Liver (tissue), 9 donors: ENCODE measurements around the gene PACSIN3. TPM values are rescaled to one million over a fixed set of nuclear protein-coding genes. Genes with fewer than 3 reads are reported as not detected.

Source experiments
- DNase-seq: peaks from one replicate; pipeline ENCODE4 v3.0.0-alpha.2; 2017; ENCODE audit warnings: low spot score
- H3K27ac ChIP-seq, 2 donors: one replicate each; pipeline ENCODE4 v1.7.0; 2013; ENCODE audit warnings: inconsistent platforms in 2 of 2, low read length in 2 of 2, control low read depth in 1 of 2, low read depth in 1 of 2, mild to moderate bottlenecking in 1 of 2
- H3K27me3 ChIP-seq, 4 donors: one replicate each; pipeline versions ENCODE4 v1.6.1 to v1.7.0; 2013; ENCODE audit warnings: low read length in 3 of 4, inconsistent platforms in 1 of 4, mild to moderate bottlenecking in 1 of 4, moderate library complexity in 1 of 4; ENCODE audit not compliant: control insufficient read depth in 4 of 4, insufficient read depth in 4 of 4
- H3K36me3 ChIP-seq, 4 donors: one replicate each; pipeline versions ENCODE4 v1.6.1 to v1.7.0; 2013; ENCODE audit warnings: low read length in 3 of 4, mild to moderate bottlenecking in 3 of 4, low read depth in 1 of 4, moderate library complexity in 1 of 4; ENCODE audit not compliant: control insufficient read depth in 4 of 4, insufficient read depth in 3 of 4
- H3K4me1 ChIP-seq, 4 donors: one replicate each; pipeline versions ENCODE4 v1.6.1 to v1.7.0; 2013; ENCODE audit warnings: low read length in 3 of 4, mild to moderate bottlenecking in 3 of 4, moderate library complexity in 1 of 4; ENCODE audit not compliant: control insufficient read depth in 4 of 4, insufficient read depth in 4 of 4
- H3K4me3 ChIP-seq, 3 donors: one replicate each; pipeline versions ENCODE4 v1.6.1 to v1.7.0; 2013; ENCODE audit warnings: low read length in 3 of 3, control low read depth in 1 of 3, low read depth in 1 of 3, mild to moderate bottlenecking in 1 of 3
- H3K9ac ChIP-seq, 2 donors: one replicate each; pipeline ENCODE4 v1.7.0; 2013; ENCODE audit warnings: low read length in 2 of 2, mild to moderate bottlenecking in 2 of 2, moderate library complexity in 2 of 2, control low read depth in 1 of 2, low read depth in 1 of 2
- H3K9me3 ChIP-seq, 4 donors: one replicate each; pipeline versions ENCODE4 v1.6.1 to v1.7.0; 2013; ENCODE audit warnings: low read length in 3 of 4; ENCODE audit not compliant: control insufficient read depth in 4 of 4
- ATF3 ChIP-seq: IDR thresholded peaks from 2 replicates; pipeline ENCODE4 v1.6.1; 2016; ENCODE audit warnings: antibody characterized with exemption
- EGR1 ChIP-seq, 2 donors: IDR thresholded peaks; 2 replicates each; pipeline ENCODE4 v1.6.1; 2016 to 2018; ENCODE audit warnings: antibody characterized with exemption in 2 of 2, low read depth in 2 of 2
- FOXA1 ChIP-seq: IDR thresholded peaks from 2 replicates; pipeline ENCODE4 v1.6.1; 2016; ENCODE audit warnings: antibody characterized with exemption
- FOXA2 ChIP-seq: IDR thresholded peaks from 2 replicates; pipeline ENCODE4 v1.6.1; 2016; ENCODE audit warnings: antibody characterized with exemption
- GABPA ChIP-seq, 2 donors: IDR thresholded peaks in 1 of 2; conservative IDR thresholded peaks in 1 of 2; 2 replicates each; pipeline ENCODE4 v1.6.1; 2016; ENCODE audit warnings: antibody characterized with exemption in 2 of 2, mild to moderate bottlenecking in 1 of 2, moderate library complexity in 1 of 2
- HNF4A ChIP-seq, 2 donors: conservative IDR thresholded peaks; 2 replicates each; pipeline ENCODE4 v1.6.1; 2016; ENCODE audit warnings: antibody characterized with exemption in 2 of 2, mild to moderate bottlenecking in 2 of 2
- HNF4G ChIP-seq: IDR thresholded peaks from 2 replicates; pipeline ENCODE4 v1.6.1; 2016; ENCODE audit warnings: antibody characterized with exemption
- JUND ChIP-seq, 2 donors: IDR thresholded peaks; 2 replicates each; pipeline ENCODE4 v1.6.1; 2016; ENCODE audit warnings: antibody characterized with exemption in 2 of 2
- NR2F2 ChIP-seq: IDR thresholded peaks from 2 replicates; pipeline ENCODE4 v1.6.1; 2016; ENCODE audit warnings: antibody characterized with exemption
- RAD21 ChIP-seq, 2 donors: IDR thresholded peaks; 2 replicates each; pipeline ENCODE4 v1.6.1; 2016; ENCODE audit warnings: antibody characterized with exemption in 2 of 2, mild to moderate bottlenecking in 2 of 2
- RXRA ChIP-seq, 2 donors: IDR thresholded peaks; 2 replicates each; pipeline ENCODE4 v1.6.1; 2017 to 2018; ENCODE audit warnings: antibody characterized with exemption in 2 of 2, mild to moderate bottlenecking in 1 of 2
- SP1 ChIP-seq: IDR thresholded peaks from 2 replicates; pipeline ENCODE4 v1.6.1; 2018; ENCODE audit warnings: antibody characterized with exemption, mild to moderate bottlenecking
- TAF1 ChIP-seq: conservative IDR thresholded peaks from 2 replicates; pipeline ENCODE4 v1.6.1; 2016; ENCODE audit warnings: antibody characterized with exemption, mild to moderate bottlenecking
- YY1 ChIP-seq: IDR thresholded peaks from 2 replicates; pipeline ENCODE4 v1.6.1; 2016; ENCODE audit warnings: antibody characterized with exemption, mild to moderate bottlenecking
- ZBTB33 ChIP-seq: IDR thresholded peaks from 2 replicates; pipeline ENCODE4 v1.6.1; 2016; ENCODE audit warnings: antibody characterized with exemption
- WGBS: extraction: QIAGEN DNeasy Blood & Tissue Kit; methylation state at CpG from one replicate; pipeline ENCODE4 v1.1.7; 2013; 5-methylcytosine and 5-hydroxymethylcytosine counted together
- polyA plus RNA-seq, 2 donors: library from polyadenylated mRNA; stranded (reverse) in 1 of 2; unstranded in 1 of 2; fragments of 200-250 nt in 1 of 2; fragments of >200 nt in 1 of 2; fragmentation: Nextera tagmentation in 1 of 2; extraction: Ambion mirVana in 1 of 2; gene quantifications; one replicate each; pipeline versions ENCODE4 v1.2.1 to v1.2.3, GENCODE V29; 2013 to 2015
- total RNA-seq, 2 donors: library from RNA; depleted of rRNA; stranded (reverse); fragments of >200 nt; gene quantifications; one replicate each; pipeline ENCODE4 v1.2.3, GENCODE V29; 2014
- TF ChIP-seq, protein P1 (sequence below): fragments of 150-350 bp; IDR thresholded peaks from 2 replicates; pipeline ENCODE4 v1.5.1; 2017; ENCODE audit warnings: improper control_type of control experiment, low read depth, low read length; ENCODE audit not compliant: missing input control
- TF ChIP-seq, protein P2 (sequence below): IDR thresholded peaks from 2 replicates; pipeline ENCODE4 v1.6.1; 2016; ENCODE audit warnings: antibody characterized with exemption
- TF ChIP-seq, protein P3 (sequence below): IDR thresholded peaks from 2 replicates; pipeline ENCODE4 v1.6.1; 2016; ENCODE audit warnings: antibody characterized with exemption, mild to moderate bottlenecking
- donor health status: healthy.
- donor health status: healthy.
- donor health status: healthy.
- donor health status: healthy.
- donor health status: healthy.

The PACSIN3 gene
- total and polyA plus RNA-seq, 4 donors = 12.1 to 23.3 (median 19.7) TPM

DNA sequence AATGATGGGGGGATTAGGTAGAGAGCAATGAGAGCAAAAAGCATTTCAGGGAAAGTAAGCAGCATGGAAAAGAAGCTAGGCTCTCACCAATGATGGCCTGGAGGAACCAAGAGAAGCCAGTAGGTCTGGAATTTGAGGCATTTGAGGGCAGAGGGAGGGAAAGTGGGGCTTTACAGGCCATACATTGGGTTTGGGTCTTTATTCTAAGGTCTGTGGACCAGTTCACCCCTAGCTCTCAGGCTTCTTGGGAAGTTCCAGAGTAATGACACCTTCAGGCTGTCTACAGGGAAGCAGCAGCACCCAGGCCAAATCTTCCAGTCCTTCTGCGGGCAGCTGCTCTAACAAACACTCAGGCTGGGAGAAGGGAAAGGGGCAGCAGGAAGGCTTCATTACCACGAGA is 39.0 kb downstream of the PACSIN3 start:
- no peak for DNase-seq
- Histone ChIP-seq H3K27me3 (no peaks in the 10 kb centered on the region), H3K27ac (no peak overlapping the region), H3K36me3 (no peaks in the 10 kb centered on the region), H3K9ac (no peak overlapping the region), H3K9me3 (no peaks in the 10 kb centered on the region), H3K4me3 (no peak overlapping the region), H3K4me1 (no peaks in the 10 kb centered on the region)
- TF ChIP-seq ATF3 (no peak), GABPA (IDR thresholded peaks at IDR 0.05 in 1 of 2, conservative IDR thresholded peaks at IDR 0.05 in 1 of 2) (no peak), NR2F2 (no peak), RXRA (IDR thresholded peaks at IDR 0.05) (no peak), RAD21 (IDR thresholded peaks at IDR 0.05) (no peak), HNF4G (no peak), SP1 (no peak), FOXA1 (no peak), ZBTB33 (no peak), FOXA2 (no peak), TAF1 (no peak), JUND (IDR thresholded peaks at IDR 0.05) (no peak), EGR1 (IDR thresholded peaks at IDR 0.05; ENCODE audit: low read depth in 2 of 2) (no peak), HNF4A (conservative IDR thresholded peaks at IDR 0.05) (no peak), YY1 (no peak)
- TF ChIP-seq, protein P1, sequence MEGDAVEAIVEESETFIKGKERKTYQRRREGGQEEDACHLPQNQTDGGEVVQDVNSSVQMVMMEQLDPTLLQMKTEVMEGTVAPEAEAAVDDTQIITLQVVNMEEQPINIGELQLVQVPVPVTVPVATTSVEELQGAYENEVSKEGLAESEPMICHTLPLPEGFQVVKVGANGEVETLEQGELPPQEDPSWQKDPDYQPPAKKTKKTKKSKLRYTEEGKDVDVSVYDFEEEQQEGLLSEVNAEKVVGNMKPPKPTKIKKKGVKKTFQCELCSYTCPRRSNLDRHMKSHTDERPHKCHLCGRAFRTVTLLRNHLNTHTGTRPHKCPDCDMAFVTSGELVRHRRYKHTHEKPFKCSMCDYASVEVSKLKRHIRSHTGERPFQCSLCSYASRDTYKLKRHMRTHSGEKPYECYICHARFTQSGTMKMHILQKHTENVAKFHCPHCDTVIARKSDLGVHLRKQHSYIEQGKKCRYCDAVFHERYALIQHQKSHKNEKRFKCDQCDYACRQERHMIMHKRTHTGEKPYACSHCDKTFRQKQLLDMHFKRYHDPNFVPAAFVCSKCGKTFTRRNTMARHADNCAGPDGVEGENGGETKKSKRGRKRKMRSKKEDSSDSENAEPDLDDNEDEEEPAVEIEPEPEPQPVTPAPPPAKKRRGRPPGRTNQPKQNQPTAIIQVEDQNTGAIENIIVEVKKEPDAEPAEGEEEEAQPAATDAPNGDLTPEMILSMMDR = no peak
- TF ChIP-seq, protein P2, sequence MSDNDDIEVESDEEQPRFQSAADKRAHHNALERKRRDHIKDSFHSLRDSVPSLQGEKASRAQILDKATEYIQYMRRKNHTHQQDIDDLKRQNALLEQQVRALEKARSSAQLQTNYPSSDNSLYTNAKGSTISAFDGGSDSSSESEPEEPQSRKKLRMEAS = no peak
- TF ChIP-seq, protein P3, sequence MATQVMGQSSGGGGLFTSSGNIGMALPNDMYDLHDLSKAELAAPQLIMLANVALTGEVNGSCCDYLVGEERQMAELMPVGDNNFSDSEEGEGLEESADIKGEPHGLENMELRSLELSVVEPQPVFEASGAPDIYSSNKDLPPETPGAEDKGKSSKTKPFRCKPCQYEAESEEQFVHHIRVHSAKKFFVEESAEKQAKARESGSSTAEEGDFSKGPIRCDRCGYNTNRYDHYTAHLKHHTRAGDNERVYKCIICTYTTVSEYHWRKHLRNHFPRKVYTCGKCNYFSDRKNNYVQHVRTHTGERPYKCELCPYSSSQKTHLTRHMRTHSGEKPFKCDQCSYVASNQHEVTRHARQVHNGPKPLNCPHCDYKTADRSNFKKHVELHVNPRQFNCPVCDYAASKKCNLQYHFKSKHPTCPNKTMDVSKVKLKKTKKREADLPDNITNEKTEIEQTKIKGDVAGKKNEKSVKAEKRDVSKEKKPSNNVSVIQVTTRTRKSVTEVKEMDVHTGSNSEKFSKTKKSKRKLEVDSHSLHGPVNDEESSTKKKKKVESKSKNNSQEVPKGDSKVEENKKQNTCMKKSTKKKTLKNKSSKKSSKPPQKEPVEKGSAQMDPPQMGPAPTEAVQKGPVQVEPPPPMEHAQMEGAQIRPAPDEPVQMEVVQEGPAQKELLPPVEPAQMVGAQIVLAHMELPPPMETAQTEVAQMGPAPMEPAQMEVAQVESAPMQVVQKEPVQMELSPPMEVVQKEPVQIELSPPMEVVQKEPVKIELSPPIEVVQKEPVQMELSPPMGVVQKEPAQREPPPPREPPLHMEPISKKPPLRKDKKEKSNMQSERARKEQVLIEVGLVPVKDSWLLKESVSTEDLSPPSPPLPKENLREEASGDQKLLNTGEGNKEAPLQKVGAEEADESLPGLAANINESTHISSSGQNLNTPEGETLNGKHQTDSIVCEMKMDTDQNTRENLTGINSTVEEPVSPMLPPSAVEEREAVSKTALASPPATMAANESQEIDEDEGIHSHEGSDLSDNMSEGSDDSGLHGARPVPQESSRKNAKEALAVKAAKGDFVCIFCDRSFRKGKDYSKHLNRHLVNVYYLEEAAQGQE = no peak
- WGBS = 91% methylated on average over 2 of the region's 2 CpGs
